Lower leg skin (tissue), 3 donors: ENCODE data around the gene RHEBL1.

Source experiments
- POLR2A ChIP-seq, 2 donors: fragments of 450-650 bp; IDR thresholded peaks; one replicate each; pipeline ENCODE4 v1.6.1; 2016 to 2017; ENCODE audit warnings: antibody characterized with exemption in 2 of 2, mild to moderate bottlenecking in 1 of 2, moderate library complexity in 1 of 2
- TF ChIP-seq, protein P1 (sequence below), 3 donors: fragments of 450-650 bp; IDR thresholded peaks; one replicate each; pipeline ENCODE4 v1.5.1; 2016; ENCODE audit warnings: antibody characterized with exemption in 3 of 3, mild to moderate bottlenecking in 3 of 3, moderate library complexity in 2 of 3

DNA sequence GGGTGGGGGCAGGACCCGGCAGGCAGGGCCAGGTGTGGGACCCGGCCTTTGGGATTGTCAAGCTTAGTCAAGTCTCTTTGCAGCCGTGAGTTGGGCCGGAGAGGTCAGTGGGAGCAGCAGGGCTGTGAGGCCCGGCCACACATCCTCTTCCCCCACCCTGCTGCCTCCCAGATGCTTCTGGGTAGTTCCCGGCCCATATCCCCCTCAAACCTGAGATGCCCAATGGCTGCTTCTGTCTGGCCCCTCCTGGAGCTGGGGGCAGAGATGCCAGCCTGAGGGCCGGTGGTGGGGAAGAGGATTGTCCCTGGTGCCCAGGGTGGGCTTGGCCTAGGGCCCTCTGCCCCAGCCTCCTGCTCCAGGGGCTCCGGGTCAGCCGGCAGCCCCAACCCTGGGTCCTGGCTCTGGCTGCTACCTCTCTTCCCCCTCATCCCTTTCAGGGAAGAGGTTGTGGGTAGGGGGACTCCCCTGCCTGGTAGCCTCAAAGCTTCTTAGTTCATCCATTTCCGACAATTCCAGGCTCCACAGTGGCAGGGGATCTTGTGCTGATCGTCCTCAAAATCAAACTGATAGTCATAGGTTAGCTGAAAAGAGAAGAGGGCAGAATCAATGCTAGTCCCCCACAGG is 48.4 kb downstream of the RHEBL1 start:
- TF ChIP-seq, protein P1, sequence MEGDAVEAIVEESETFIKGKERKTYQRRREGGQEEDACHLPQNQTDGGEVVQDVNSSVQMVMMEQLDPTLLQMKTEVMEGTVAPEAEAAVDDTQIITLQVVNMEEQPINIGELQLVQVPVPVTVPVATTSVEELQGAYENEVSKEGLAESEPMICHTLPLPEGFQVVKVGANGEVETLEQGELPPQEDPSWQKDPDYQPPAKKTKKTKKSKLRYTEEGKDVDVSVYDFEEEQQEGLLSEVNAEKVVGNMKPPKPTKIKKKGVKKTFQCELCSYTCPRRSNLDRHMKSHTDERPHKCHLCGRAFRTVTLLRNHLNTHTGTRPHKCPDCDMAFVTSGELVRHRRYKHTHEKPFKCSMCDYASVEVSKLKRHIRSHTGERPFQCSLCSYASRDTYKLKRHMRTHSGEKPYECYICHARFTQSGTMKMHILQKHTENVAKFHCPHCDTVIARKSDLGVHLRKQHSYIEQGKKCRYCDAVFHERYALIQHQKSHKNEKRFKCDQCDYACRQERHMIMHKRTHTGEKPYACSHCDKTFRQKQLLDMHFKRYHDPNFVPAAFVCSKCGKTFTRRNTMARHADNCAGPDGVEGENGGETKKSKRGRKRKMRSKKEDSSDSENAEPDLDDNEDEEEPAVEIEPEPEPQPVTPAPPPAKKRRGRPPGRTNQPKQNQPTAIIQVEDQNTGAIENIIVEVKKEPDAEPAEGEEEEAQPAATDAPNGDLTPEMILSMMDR (IDR thresholded peaks at IDR 0.05), result no peak
- no peak for TF ChIP-seq POLR2A (IDR thresholded peaks at IDR 0.05)
